ENCODE results near the gene TMEM147. TPM values are rescaled to one million over a fixed set of nuclear protein-coding genes. Genes with fewer than 3 reads are reported as not detected.

The TMEM147 gene
- total and polyA plus RNA-seq, 10 of the 15 experiments (the other 5 are each of a cell fraction or from before 2014, with no cell fraction given), result 53.4 to 145 (median 79.3) TPM

- CTCF ChIA-PET, result interaction anchor here (0.7 to 6.3 kb wide), 39 partner anchors 10 to 368 kb away, joined by 3 to 87 read pairs (median 5); partner anchors contain the start of genes COX6B1, ETV2, FXYD7 and HAUS5
- RAD21 ChIA-PET (ENCODE audit: unreplicated experiment), result interaction anchor here (0.8 to 4.8 kb wide), 19 partner anchors 15 to 443 kb away, joined by 3 to 24 read pairs (median 3); partner anchors contain the start of genes COX6B1, HAUS5 and LIN37
- no TSS peak for BruUV-seq (replicated peaks)
- DNase-seq (ENCODE audit: low read depth, low spot score), result no peak
- FAIRE-seq, result no peak
- H3K4me3 ChIP-seq, result no peak overlapping the region
- SMC1A ChIA-PET (ENCODE audit: uncharacterized antibody, unreplicated experiment), result interaction anchor here (0.7 to 5.7 kb wide), 11 partner anchors 15 to 163 kb away, joined by 3 to 35 read pairs (median 5); partner anchors contain the start of genes FFAR1, FFAR2 and HAUS5
- intact Hi-C loops (cut with micrococcal nuclease; ENCODE audit: unreplicated experiment) (loop anchor here (1.0 to 2.0 kb wide), 2 partner anchors 34 to 82 kb away; partner anchors contain the start of gene TMEM147), in situ Hi-C loops (cut with MboI) (no loop called here)
- no peak overlapping the region for H3K27ac ChIP-seq (ENCODE audit: control insufficient read depth, insufficient read depth)
- no peaks in the 10 kb centered on the region; a peak in 1 of 4 replicates for H3K27me3 ChIP-seq (replicated peaks in 1 of 2; ENCODE audit: control insufficient read depth in 2 of 2, insufficient read depth in 2 of 2, low read length in 1 of 2)
- H2AFZ ChIP-seq (ENCODE audit: control insufficient read depth, low read depth, low read length), result no peak overlapping the region; the same call in 1 of the 2 replicates
- TF ChIP-seq HSF1 (IDR thresholded peaks at IDR 0.05; ENCODE audit: low read depth, low read length), result no peak
- TF ChIP-seq, protein P1, sequence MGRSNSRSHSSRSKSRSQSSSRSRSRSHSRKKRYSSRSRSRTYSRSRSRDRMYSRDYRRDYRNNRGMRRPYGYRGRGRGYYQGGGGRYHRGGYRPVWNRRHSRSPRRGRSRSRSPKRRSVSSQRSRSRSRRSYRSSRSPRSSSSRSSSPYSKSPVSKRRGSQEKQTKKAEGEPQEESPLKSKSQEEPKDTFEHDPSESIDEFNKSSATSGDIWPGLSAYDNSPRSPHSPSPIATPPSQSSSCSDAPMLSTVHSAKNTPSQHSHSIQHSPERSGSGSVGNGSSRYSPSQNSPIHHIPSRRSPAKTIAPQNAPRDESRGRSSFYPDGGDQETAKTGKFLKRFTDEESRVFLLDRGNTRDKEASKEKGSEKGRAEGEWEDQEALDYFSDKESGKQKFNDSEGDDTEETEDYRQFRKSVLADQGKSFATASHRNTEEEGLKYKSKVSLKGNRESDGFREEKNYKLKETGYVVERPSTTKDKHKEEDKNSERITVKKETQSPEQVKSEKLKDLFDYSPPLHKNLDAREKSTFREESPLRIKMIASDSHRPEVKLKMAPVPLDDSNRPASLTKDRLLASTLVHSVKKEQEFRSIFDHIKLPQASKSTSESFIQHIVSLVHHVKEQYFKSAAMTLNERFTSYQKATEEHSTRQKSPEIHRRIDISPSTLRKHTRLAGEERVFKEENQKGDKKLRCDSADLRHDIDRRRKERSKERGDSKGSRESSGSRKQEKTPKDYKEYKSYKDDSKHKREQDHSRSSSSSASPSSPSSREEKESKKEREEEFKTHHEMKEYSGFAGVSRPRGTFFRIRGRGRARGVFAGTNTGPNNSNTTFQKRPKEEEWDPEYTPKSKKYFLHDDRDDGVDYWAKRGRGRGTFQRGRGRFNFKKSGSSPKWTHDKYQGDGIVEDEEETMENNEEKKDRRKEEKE (IDR thresholded peaks at IDR 0.05), result no peak
- TF ChIP-seq EZH2 (IDR thresholded peaks at IDR 0.05; ENCODE audit: borderline replicate concordance, control insufficient read depth, low read depth, low read length), result no peak
- no peak for TF ChIP-seq ZNF24 (IDR thresholded peaks at IDR 0.05)
- no peak for TF ChIP-seq SPI1 (IDR thresholded peaks at IDR 0.05; ENCODE audit: borderline replicate concordance, insufficient read depth, low read depth, low read length)
- no peak for TF ChIP-seq POU2F2 (IDR thresholded peaks at IDR 0.05; ENCODE audit: borderline replicate concordance, low read depth, low read length)
- H3K79me2 ChIP-seq (ENCODE audit: control insufficient read depth, insufficient read depth, low read length), result no peaks in the 10 kb centered on the region
- POLR2A ChIA-PET, result interaction anchor here (0.6 to 2.6 kb wide), 7 partner anchors 24 to 138 kb away, joined by 3 to 14 read pairs (median 5); partner anchors contain the start of genes COX6B1 and HAUS5
- peaks cover 8% of the 10 kb centered on the region for H3K4me1 ChIP-seq (ENCODE audit: control insufficient read depth, insufficient read depth, low read length)
- ATAC-seq, result no peak
- no peak overlapping the region for H3K9ac ChIP-seq (ENCODE audit: control insufficient read depth, insufficient read depth, low read length)
- 36% methylated on average over 15 of the region's 15 CpGs for WGBS (ENCODE audit: insufficient coverage, insufficient replicate concordance, low lambda C conversion rate, missing lambda C conversion rate)
- H4K20me1 ChIP-seq (ENCODE audit: control insufficient read depth, insufficient read depth), result no peaks in the 10 kb centered on the region
- peak overlapping the region; percentile 91; the same call in 1 of the 2 replicates for H3K4me2 ChIP-seq (ENCODE audit: control insufficient read depth, insufficient read depth)
- H3K36me3 ChIP-seq (ENCODE audit: control insufficient read depth in 2 of 2, insufficient read depth in 2 of 2, low read length in 1 of 2), result no peaks in the 10 kb centered on the region
- no peaks in the 10 kb centered on the region for H3K9me3 ChIP-seq (replicated peaks; ENCODE audit: control insufficient read depth, insufficient read depth, low read length)
Measured at GRCh38 chr19:35510626-35510964, 34.8 kb upstream of the TMEM147 start.

Measured in GM12878 (cell line).